Prostate gland (tissue), 2 donors: ENCODE measurements around the gene DBN1. TPM values are rescaled to one million over a fixed set of nuclear protein-coding genes. Genes with fewer than 3 reads are reported as not detected.
A peak's percentile ranks its signal among the peaks of the same experiment; 100 is the strongest.

ENCODE experiments used
- DNase-seq: peaks from one replicate; pipeline ENCODE4 v3.0.0-alpha.2; 2019; ENCODE audit warnings: low spot score
- H3K27ac ChIP-seq, 2 donors: fragments of 200-600 bp; sonication (generic); 2 replicates each; pipeline ENCODE4 v1.5.1; 2017 to 2019
- H3K27me3 ChIP-seq: fragments of 200-600 bp; sonication (generic); replicated peaks from 2 replicates; pipeline ENCODE4 v1.5.1; 2019; ENCODE audit not compliant: insufficient read depth
- H3K36me3 ChIP-seq, 2 donors: fragments of 200-600 bp; sonication (generic); 1 replicate in 1 of 2; 2 replicates in 1 of 2; pipeline versions ENCODE4 v1.5.1 to v1.8.1; 2017 to 2019
- H3K4me1 ChIP-seq: fragments of 200-600 bp; sonication (generic); replicated peaks from 2 replicates; pipeline ENCODE4 v1.5.1; 2019
- H3K4me3 ChIP-seq, 2 donors: fragments of 200-600 bp; sonication (generic); 2 replicates each; pipeline ENCODE4 v1.5.1; 2017 to 2019
- H3K9me3 ChIP-seq: fragments of 200-600 bp; sonication (generic); 2 replicates; pipeline ENCODE4 v1.5.1; 2017
- CTCF ChIP-seq, 4 experiments: fragments of 200-600 bp in 2 of 4; fragments of 450-650 bp in 2 of 4; sonication (generic) in 2 of 4; IDR thresholded peaks; 1 replicate in 3 of 4; 2 replicates in 1 of 4; pipeline ENCODE4 v1.5.1; 2016 to 2019; ENCODE audit warnings: antibody characterized with exemption in 4 of 4, mild to moderate bottlenecking in 2 of 4, moderate library complexity in 2 of 4
- POLR2A ChIP-seq: fragments of 450-650 bp; IDR thresholded peaks from one replicate; pipeline ENCODE4 v1.6.1; 2016; ENCODE audit warnings: antibody characterized with exemption, mild to moderate bottlenecking
- POLR2AphosphoS5 ChIP-seq: sonication (generic); formaldehyde crosslinking; IDR thresholded peaks from one replicate; pipeline ENCODE4 v1.6.1; 2017; ENCODE audit warnings: antibody characterized with exemption
- WGBS: methylation state at CpG from one replicate; pipeline ENCODE4 v1.1.5; 2018; 5-methylcytosine and 5-hydroxymethylcytosine counted together
- intact Hi-C: fragments of 100-400 bp; cut with DNase I; formaldehyde crosslinking; loops from one replicate; pipeline ENCODE4 v1.14.2; 2022
- total RNA-seq, 2 donors: library from RNA; depleted of rRNA; stranded (reverse); fragments of >200 nt; gene quantifications; one replicate each; pipeline ENCODE4 v1.1.0, GENCODE V29; 2016

DBN1 gene
- total RNA-seq, 2 donors from 2014 or later = 33.1 to 65.1 TPM

DNA sequence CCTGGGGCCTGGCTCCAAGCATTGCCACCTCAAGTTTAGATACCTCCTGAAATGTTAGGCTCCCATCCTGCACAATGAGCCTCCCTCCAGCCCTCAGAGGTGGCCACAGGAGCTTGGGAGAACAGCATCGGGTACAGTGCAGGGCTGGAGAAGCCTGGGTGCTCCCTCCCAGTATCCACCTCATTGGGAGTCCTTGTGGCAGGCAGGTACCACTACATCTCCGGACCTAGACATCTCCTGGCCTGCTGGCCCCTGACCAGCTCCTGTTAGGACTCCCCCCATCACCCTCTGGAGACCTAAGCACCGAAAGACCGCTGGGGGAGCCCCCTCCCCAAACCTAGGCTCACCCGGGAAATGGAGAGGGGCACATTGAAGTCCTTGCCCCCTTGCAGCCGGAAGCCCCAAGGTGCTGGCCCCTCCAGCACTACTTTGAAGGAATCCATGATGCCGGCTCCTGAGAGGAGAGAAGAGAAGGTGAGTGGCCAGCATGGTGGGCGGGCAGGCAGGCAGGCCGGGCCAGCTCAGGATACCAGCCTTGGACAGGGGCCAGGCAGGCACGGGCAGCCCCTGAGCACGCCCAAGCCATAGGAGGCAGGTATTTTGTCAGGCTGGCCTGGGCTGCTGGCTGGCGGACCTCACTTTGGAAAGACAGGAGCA lies 22.8 kb upstream of the DBN1 start:
- H3K9me3 ChIP-seq = no peaks in the 10 kb centered on the region
- intact Hi-C loops = no loop called here
- no peaks in the 10 kb centered on the region for H3K36me3 ChIP-seq
- peaks cover 4% of the 10 kb centered on the region for H3K4me1 ChIP-seq
- DNase-seq = no peak
- 17% methylated on average over 11 of the region's 12 CpGs for WGBS
- peak in 1 of 4 experiments; percentile 36 for TF ChIP-seq CTCF (IDR thresholded peaks at IDR 0.05)
- no peak for TF ChIP-seq POLR2A
- TF ChIP-seq POLR2AphosphoS5 = no peak
- peak overlapping the region; percentile 86 to 92 for H3K27ac ChIP-seq
- peak overlapping the region; percentile 57 to 78 for H3K4me3 ChIP-seq
- no peaks in the 10 kb centered on the region for H3K27me3 ChIP-seq

- 62% methylated on average over 12 of the region's 14 CpGs for WGBS
- Histone ChIP-seq H3K4me1 (peaks cover 4% of the 10 kb centered on the region), H3K27me3 (no peaks in the 10 kb centered on the region), H3K4me3 (peak overlapping the region; percentile 57 to 78), H3K36me3 (no peaks in the 10 kb centered on the region), H3K9me3 (no peaks in the 10 kb centered on the region), H3K27ac (peak overlapping the region; percentile 86 to 92)
- no peak for DNase-seq
- intact Hi-C loops = no loop called here
- TF ChIP-seq POLR2A = no peak
- no peak for TF ChIP-seq CTCF (IDR thresholded peaks at IDR 0.05)
- TF ChIP-seq POLR2AphosphoS5 = peak; percentile 50
Measured at GRCh38 chr5:177495243-177496060, 22.0 kb upstream of the DBN1 start.

DNA sequence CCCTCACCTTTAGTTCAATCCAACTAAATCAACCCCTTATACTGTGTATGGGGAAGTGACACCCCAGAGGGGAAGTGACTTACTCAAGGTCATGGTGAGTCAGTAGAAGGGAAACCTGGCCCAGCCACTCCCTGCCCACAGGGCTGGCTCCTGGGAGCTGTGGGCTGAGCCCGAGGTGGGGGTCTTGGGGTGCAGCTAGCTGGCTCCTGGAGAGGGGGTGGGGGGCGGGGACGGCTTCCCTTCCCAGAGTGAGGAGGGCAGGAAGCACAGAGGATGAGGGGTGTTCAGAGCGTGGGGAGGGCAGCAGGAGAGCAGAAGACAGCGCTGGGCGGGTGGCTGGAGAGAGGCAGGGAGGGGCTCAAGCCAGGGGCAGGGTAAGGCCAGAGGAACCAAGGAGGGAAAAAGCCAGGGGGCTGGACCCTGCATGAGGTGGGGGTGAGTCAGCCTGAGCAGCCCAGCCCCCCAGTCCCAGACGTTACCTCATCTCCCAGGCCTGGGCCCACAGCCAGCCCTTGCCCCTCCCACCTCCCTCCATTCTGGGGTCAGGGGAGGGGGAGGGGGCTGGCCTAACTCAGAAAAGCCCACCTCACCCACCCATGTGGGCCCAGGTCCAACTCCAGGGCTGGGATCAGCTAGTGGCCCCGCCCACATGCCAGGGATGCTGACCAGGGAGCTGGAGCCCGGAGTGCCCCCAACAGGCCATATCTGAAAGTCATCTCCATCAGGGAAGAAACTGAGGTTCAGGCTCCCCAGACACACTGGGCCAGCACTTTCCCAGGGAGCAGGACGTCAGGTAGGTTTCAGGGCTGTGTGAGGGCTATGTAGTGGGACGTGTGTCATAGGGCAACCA lies 21.1 kb upstream of the DBN1 start:
- H3K9me3 ChIP-seq = no peaks in the 10 kb centered on the region
- no peak for DNase-seq
- H3K27me3 ChIP-seq = no peaks in the 10 kb centered on the region
- H3K27ac ChIP-seq = peak overlapping the region; percentile 86 to 92
- intact Hi-C loops = no loop called here
- WGBS = 55% methylated on average over 10 of the region's 11 CpGs
- H3K4me3 ChIP-seq = no peak overlapping the region
- peaks cover 4% of the 10 kb centered on the region for H3K4me1 ChIP-seq
- no peak for TF ChIP-seq POLR2AphosphoS5
- no peak for TF ChIP-seq CTCF (IDR thresholded peaks at IDR 0.05)
- TF ChIP-seq POLR2A = no peak
- H3K36me3 ChIP-seq = no peaks in the 10 kb centered on the region

GRCh38 chr5:177493795-177494345 lies 20.4 kb upstream of the DBN1 start:
- Histone ChIP-seq H3K27ac (peak overlapping the region; percentile 86 to 92), H3K9me3 (no peaks in the 10 kb centered on the region), H3K4me3 (no peak overlapping the region), H3K4me1 (peaks cover 4% of the 10 kb centered on the region), H3K27me3 (no peaks in the 10 kb centered on the region), H3K36me3 (no peaks in the 10 kb centered on the region)
- intact Hi-C loops = no loop called here
- TF ChIP-seq CTCF (IDR thresholded peaks at IDR 0.05) (no peak), POLR2A (no peak)
- DNase-seq = no peak
- 68% methylated on average over 5 of the region's 5 CpGs for WGBS
